Keratinocyte (primary cell): Measurements from ENCODE around the gene WDR7. TPM values are rescaled to one million over a fixed set of nuclear protein-coding genes. Genes with fewer than 3 reads are reported as not detected.

Experiments used
- DNase-seq: peaks from one replicate; pipeline ENCODE4 v3.0.0-alpha.2; 2011; ENCODE audit warnings: low read depth, missing footprints, low spot score
- FAIRE-seq: peaks from 2 replicates; lab custom pipeline; 2011; peaks lifted over from hg19 to GRCh38; lab: Jason Lieb, UNC
- H2AFZ ChIP-seq: 2 replicates; pipeline ENCODE4 v1.6.0; 2012; ENCODE audit warnings: low read length, control low read depth, inconsistent platforms; ENCODE audit not compliant: control insufficient read depth
- H3K27ac ChIP-seq: 2 replicates; pipeline ENCODE4 v1.5.1; 2011; ENCODE audit warnings: low read length; ENCODE audit not compliant: control insufficient read depth, insufficient read depth
- H3K27me3 ChIP-seq: 3 replicates; pipeline ENCODE4 v1.6.0; 2011; ENCODE audit warnings: low read length; ENCODE audit not compliant: control insufficient read depth, insufficient read depth; ENCODE audit errors: extremely low read depth
- H3K36me3 ChIP-seq, 2 experiments: 2 replicates in 1 of 2; 3 replicates in 1 of 2; pipeline ENCODE4 v1.5.1; 2011; ENCODE audit warnings: low read length in 2 of 2, mild to moderate bottlenecking in 1 of 2; ENCODE audit not compliant: control insufficient read depth in 2 of 2, insufficient read depth in 2 of 2; ENCODE audit errors: extremely low read depth in 1 of 2
- H3K4me1 ChIP-seq: 3 replicates; pipeline ENCODE4 v1.5.1; 2011; ENCODE audit warnings: low read length; ENCODE audit not compliant: control insufficient read depth, insufficient read depth; ENCODE audit errors: extremely low read depth
- H3K4me2 ChIP-seq: 3 replicates; pipeline ENCODE4 v1.6.0; 2011; ENCODE audit warnings: low read depth, low read length; ENCODE audit not compliant: control insufficient read depth, insufficient read depth; ENCODE audit errors: extremely low read depth
- H3K4me3 ChIP-seq, 3 experiments: fragments of 200-600 bp in 1 of 3; sonication (generic) in 1 of 3; 2 replicates in 2 of 3; 3 replicates in 1 of 3; pipeline ENCODE4 v1.5.1; 2011 to 2016; ENCODE audit warnings: low read length in 3 of 3, mild to moderate bottlenecking in 3 of 3, control low read depth in 2 of 3, inconsistent platforms in 1 of 3, low read depth in 1 of 3, mixed read lengths in 1 of 3, mixed run types in 1 of 3, moderate library complexity in 1 of 3; ENCODE audit not compliant: control insufficient read depth in 2 of 3, insufficient read depth in 2 of 3; ENCODE audit errors: extremely low read depth in 1 of 3
- H3K79me2 ChIP-seq: 2 replicates; pipeline ENCODE4 v1.6.0; 2012; ENCODE audit warnings: low read length; ENCODE audit not compliant: control insufficient read depth, insufficient read depth
- H3K9ac ChIP-seq: 3 replicates; pipeline ENCODE4 v1.6.0; 2011; ENCODE audit warnings: low read length; ENCODE audit not compliant: control insufficient read depth, insufficient read depth; ENCODE audit errors: extremely low read depth
- H3K9me1 ChIP-seq: 3 replicates; pipeline ENCODE4 v1.6.0; 2011; ENCODE audit warnings: low read length; ENCODE audit not compliant: control insufficient read depth, insufficient read depth; ENCODE audit errors: extremely low read depth
- H3K9me3 ChIP-seq: 2 replicates; pipeline ENCODE4 v1.5.1; 2012; ENCODE audit warnings: low read depth, low read length; ENCODE audit not compliant: control insufficient read depth
- H4K20me1 ChIP-seq: 3 replicates; pipeline ENCODE4 v1.6.0; 2011; ENCODE audit warnings: low read length; ENCODE audit not compliant: control insufficient read depth, insufficient read depth; ENCODE audit errors: extremely low read depth
- EZH2 ChIP-seq: IDR thresholded peaks from one replicate; pipeline ENCODE4 v1.6.1; 2012; ENCODE audit warnings: inconsistent platforms, mild to moderate bottlenecking, low read length, moderate library complexity
- dilution Hi-C: fragments of 300-500 bp; cut with MboI; formaldehyde crosslinking; loops from one replicate; pipeline ENCODE4 v1.7.0; 2020; ENCODE audit warnings: low sequenced_read_pairs; ENCODE audit not compliant: extremely low pct_ligation_motif_present
- polyA plus RNA-seq, 5 experiments: library from polyadenylated mRNA; depleted of rRNA in 3 of 5; stranded (reverse) in 3 of 5; stranded (forward) in 1 of 5; unstranded in 1 of 5; fragments of >200 nt; gene quantifications; 1 replicate in 1 of 5; 2 replicates in 3 of 5; 3 replicates in 1 of 5; pipeline versions ENCODE4 v1.2.1 to v1.2.3, GENCODE V29; 2011 to 2012; ENCODE audit warnings: missing spikeins in 2 of 5, low read depth in 1 of 5, low replicate concordance in 1 of 5
- TF ChIP-seq, protein P1 (sequence below), 3 experiments: IDR thresholded peaks in 1 of 3; conservative IDR thresholded peaks in 1 of 3; optimal IDR thresholded peaks in 1 of 3; 2 replicates in 2 of 3; 3 replicates in 1 of 3; pipeline versions ENCODE3 to v1.5.1; 2011; ENCODE audit warnings: low read length in 3 of 3, mild to moderate bottlenecking in 3 of 3, moderate library complexity in 2 of 3, control low read depth in 1 of 3, inconsistent platforms in 1 of 3; ENCODE audit not compliant: insufficient read depth in 2 of 3; ENCODE audit errors: extremely low read depth in 1 of 3

The WDR7 gene
- polyA plus RNA-seq, 1 donor (not counting 4 experiments of a cell fraction or from before 2014, with no cell fraction given): 6.9 TPM

DNA sequence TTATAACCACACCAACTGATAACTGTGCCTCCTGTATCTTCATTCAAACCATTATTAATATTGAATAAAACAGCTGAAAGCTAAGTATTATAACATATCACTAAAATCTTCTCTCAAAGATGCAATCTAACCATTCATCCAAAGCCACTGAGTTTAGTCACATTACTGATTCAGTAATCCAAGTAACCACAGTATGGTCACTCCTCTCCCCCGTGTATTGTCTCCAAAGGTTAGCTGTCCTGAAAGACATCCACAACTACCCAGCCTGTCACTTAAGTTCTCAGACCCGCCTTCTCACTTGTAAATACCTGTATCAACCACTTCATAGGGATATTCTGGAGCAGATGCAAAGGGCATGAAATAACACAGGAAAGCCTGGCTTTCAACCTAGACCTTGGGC is 282.3 kb downstream of the WDR7 start:
- H4K20me1 ChIP-seq: no peaks in the 10 kb centered on the region
- H3K27ac ChIP-seq: no peak overlapping the region
- H3K4me1 ChIP-seq: no peaks in the 10 kb centered on the region
- no peaks in the 10 kb centered on the region for H3K79me2 ChIP-seq
- H2AFZ ChIP-seq: no peak overlapping the region
- dilution Hi-C loops: no loop called here
- TF ChIP-seq EZH2: no peak
- TF ChIP-seq, protein P1, sequence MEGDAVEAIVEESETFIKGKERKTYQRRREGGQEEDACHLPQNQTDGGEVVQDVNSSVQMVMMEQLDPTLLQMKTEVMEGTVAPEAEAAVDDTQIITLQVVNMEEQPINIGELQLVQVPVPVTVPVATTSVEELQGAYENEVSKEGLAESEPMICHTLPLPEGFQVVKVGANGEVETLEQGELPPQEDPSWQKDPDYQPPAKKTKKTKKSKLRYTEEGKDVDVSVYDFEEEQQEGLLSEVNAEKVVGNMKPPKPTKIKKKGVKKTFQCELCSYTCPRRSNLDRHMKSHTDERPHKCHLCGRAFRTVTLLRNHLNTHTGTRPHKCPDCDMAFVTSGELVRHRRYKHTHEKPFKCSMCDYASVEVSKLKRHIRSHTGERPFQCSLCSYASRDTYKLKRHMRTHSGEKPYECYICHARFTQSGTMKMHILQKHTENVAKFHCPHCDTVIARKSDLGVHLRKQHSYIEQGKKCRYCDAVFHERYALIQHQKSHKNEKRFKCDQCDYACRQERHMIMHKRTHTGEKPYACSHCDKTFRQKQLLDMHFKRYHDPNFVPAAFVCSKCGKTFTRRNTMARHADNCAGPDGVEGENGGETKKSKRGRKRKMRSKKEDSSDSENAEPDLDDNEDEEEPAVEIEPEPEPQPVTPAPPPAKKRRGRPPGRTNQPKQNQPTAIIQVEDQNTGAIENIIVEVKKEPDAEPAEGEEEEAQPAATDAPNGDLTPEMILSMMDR (optimal IDR thresholded peaks at IDR 0.05 in 1 of 3, IDR thresholded peaks at IDR 0.05 in 1 of 3, conservative IDR thresholded peaks at IDR 0.05 in 1 of 3; ENCODE audit: extremely low read depth in 1 of 3, insufficient read depth in 2 of 3, low read length in 3 of 3): no peak
- no peaks in the 10 kb centered on the region for H3K27me3 ChIP-seq
- H3K36me3 ChIP-seq: no peaks in the 10 kb centered on the region
- no peak for FAIRE-seq
- no peaks in the 10 kb centered on the region for H3K9me1 ChIP-seq
- H3K4me2 ChIP-seq: no peak overlapping the region
- no peak overlapping the region for H3K9ac ChIP-seq
- no peak overlapping the region for H3K4me3 ChIP-seq
- DNase-seq: no peak
- H3K9me3 ChIP-seq: no peaks in the 10 kb centered on the region

DNA sequence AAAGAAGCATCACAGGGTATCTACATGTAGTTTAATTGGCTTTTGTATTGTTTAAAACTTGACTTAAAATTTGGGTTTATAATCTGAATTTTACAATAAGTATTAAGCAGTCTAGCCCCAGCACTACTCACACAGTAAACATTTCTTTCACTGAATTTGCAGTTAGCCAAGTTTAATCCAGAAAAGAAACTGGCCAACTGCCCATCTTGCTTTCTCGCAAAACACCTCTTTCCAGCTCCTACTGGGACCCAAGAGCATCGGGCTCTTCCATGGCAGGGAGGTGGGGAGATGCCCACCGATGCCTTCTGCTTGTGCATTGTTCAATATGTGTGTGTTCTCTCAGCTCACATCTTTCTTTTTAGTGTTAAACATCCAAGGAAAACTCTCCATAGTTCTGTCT is 283.0 kb downstream of the WDR7 start:
- Histone ChIP-seq H3K4me3 (no peak overlapping the region), H3K9ac (no peak overlapping the region), H3K9me3 (no peaks in the 10 kb centered on the region), H3K4me2 (no peak overlapping the region), H3K4me1 (no peaks in the 10 kb centered on the region), H3K79me2 (no peaks in the 10 kb centered on the region), H3K9me1 (no peaks in the 10 kb centered on the region), H3K27ac (no peak overlapping the region), H4K20me1 (no peaks in the 10 kb centered on the region), H2AFZ (no peak overlapping the region), H3K27me3 (no peaks in the 10 kb centered on the region), H3K36me3 (no peaks in the 10 kb centered on the region)
- TF ChIP-seq EZH2: no peak
- TF ChIP-seq, protein P1 (optimal IDR thresholded peaks at IDR 0.05 in 1 of 3, IDR thresholded peaks at IDR 0.05 in 1 of 3, conservative IDR thresholded peaks at IDR 0.05 in 1 of 3; ENCODE audit: extremely low read depth in 1 of 3, insufficient read depth in 2 of 3, low read length in 3 of 3): no peak
- DNase-seq (no peak), FAIRE-seq (no peak)
- dilution Hi-C loops: no loop called here
